Fibroblast of peridontal ligament (primary cell): ENCODE data around the gene PICALM.
"Not testable (repeated sequence)": the region's sequence is repeated elsewhere in the genome, so short reads cannot be mapped to it uniquely, and the experiment has no call there.

ENCODE experiments used
- DNase-seq: peaks from one replicate; pipeline ENCODE4 v3.0.0-alpha.2; 2010; ENCODE audit errors: extremely low read depth

The PICALM gene

GRCh38 chr11:85976525-85976924, 92.4 kb downstream of the PICALM start:
- no peak for DNase-seq

GRCh38 chr11:85974122-85974521, 94.8 kb downstream of the PICALM start:
- DNase-seq, result peak; percentile 68

- no peak for DNase-seq
These were observed 98.3 kb downstream of the PICALM start for GRCh38 chr11:85970593-85970992.

- DNase-seq, result no peak
These were observed 101.4 kb downstream of the PICALM start for GRCh38 chr11:85967457-85967856.

GRCh38 chr11:85965202-85965601, 103.7 kb downstream of the PICALM start:
- peak; percentile 52 for DNase-seq

- DNase-seq, result no peak
These were observed 106.9 kb downstream of the PICALM start for GRCh38 chr11:85961930-85962363.

GRCh38 chr11:85961130-85961529, 107.8 kb downstream of the PICALM start:
- DNase-seq, result no peak

GRCh38 chr11:85960678-85961077, 108.2 kb downstream of the PICALM start:
- DNase-seq, result no peak

GRCh38 chr11:85955531-85955930, 113.4 kb downstream of the PICALM start:
- DNase-seq, result peak; percentile 72

- peak; percentile 90 for DNase-seq
These were observed 115.3 kb downstream of the PICALM start for GRCh38 chr11:85953491-85954143.

GRCh38 chr11:85952108-85952485, 116.8 kb downstream of the PICALM start:
- DNase-seq, result not testable (repeated sequence)

- DNase-seq, result no peak
These were observed 117.3 kb downstream of the PICALM start for GRCh38 chr11:85951428-85952107.

GRCh38 chr11:85951049-85951405, 117.9 kb downstream of the PICALM start:
- no peak for DNase-seq

GRCh38 chr11:85950317-85951048, 118.4 kb downstream of the PICALM start:
- no peak for DNase-seq

- no peak for DNase-seq
These were observed 119.1 kb downstream of the PICALM start for GRCh38 chr11:85949798-85950197.

- DNase-seq, result no peak
These were observed 120.0 kb downstream of the PICALM start for GRCh38 chr11:85948884-85949283.

- peak; percentile 95 for DNase-seq
These were observed 121.2 kb downstream of the PICALM start for GRCh38 chr11:85947431-85948272.

GRCh38 chr11:85946221-85946620, 122.7 kb downstream of the PICALM start:
- peak; percentile 30 for DNase-seq

- DNase-seq, result no peak
These were observed 123.1 kb downstream of the PICALM start for GRCh38 chr11:85945788-85946187.

- DNase-seq, result no peak
These were observed 123.6 kb downstream of the PICALM start for GRCh38 chr11:85945296-85945695.

- peak; percentile 78 for DNase-seq
These were observed 127.4 kb downstream of the PICALM start for GRCh38 chr11:85941380-85941973.
